Ramos (cell line): Measurements from ENCODE around the gene SPON1.
"Not testable (repeated sequence)": the region's sequence is repeated elsewhere in the genome, so short reads cannot be mapped to it uniquely, and the experiment has no call there.

ENCODE experiments used
- in situ Hi-C: fragments of 300-500 bp; cut with MboI; formaldehyde crosslinking; loops from one replicate; pipeline ENCODE4 v1.14.3; 2022; ENCODE audit warnings: low sequenced_read_pairs; ENCODE audit not compliant: unreplicated experiment

SPON1 gene

GRCh38 chr11:14254533-14255237 is 292.2 kb downstream of the SPON1 start:
- in situ Hi-C loops = no loop called here

DNA sequence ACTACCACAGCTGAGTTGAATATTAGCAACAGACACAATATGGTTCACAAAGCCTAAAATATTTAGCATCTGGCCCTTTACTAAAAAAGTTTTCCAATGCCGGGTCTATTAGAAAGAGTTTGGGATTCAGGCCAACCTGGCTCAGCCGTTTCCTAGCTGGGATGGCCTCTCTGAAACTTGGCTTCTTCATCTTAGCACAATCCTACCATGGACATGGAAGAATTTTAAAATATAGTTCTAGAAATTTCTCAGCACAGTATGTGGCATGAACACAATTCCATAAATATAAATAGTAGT is 292.7 kb downstream of the SPON1 start:
- in situ Hi-C loops = no loop called here

GRCh38 chr11:14258221-14258935 is 295.9 kb downstream of the SPON1 start:
- in situ Hi-C loops = no loop called here

DNA sequence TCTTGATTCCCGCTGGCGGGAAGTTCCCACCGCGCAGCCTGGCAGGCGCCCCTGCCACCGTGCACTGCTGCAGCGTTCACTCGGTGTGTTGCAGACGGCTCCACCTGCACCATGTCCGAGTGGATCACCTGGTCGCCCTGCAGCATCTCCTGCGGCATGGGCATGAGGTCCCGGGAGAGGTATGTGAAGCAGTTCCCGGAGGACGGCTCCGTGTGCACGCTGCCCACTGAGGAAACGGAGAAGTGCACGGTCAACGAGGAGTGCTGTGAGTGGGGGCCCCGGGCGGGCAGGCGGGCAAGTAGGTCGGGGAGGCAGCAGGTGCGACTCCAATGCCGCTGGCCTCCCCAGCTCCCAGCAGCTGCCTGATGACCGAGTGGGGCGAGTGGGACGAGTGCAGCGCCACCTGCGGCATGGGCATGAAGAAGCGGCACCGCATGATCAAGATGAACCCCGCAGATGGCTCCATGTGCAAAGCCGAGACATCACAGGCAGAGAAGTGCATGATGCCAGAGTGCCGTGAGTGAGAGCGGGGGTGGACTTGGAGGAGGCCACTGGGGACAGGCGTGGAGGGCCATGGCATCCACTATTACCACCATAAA is 296.8 kb downstream of the SPON1 start:
- in situ Hi-C loops = no loop called here

DNA sequence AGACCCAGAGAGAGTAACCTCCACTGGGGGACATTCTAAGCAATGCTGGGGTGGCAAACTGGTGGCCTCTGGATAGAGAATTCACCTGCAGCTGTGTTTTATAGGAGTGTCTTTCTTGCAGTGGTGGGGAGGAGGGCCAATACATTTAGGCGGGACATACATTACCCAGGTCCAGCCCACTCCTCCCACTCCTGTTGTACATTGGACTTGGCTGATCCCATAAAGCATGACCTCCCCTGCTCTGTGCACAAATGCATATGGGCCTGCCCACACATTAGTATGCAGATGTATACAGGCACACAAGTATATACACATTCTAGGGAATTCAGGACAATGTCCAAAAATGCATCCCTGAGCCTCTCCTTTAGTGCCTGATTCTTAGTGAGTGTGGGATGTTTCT is 297.4 kb downstream of the SPON1 start:
- in situ Hi-C loops = no loop called here

GRCh38 chr11:14261066-14261465 is 298.5 kb downstream of the SPON1 start:
- in situ Hi-C loops = no loop called here

GRCh38 chr11:14262271-14262846 is 299.8 kb downstream of the SPON1 start:
- in situ Hi-C loops = no loop called here

- in situ Hi-C loops = no loop called here
Measured at GRCh38 chr11:14264966-14265365, 302.4 kb downstream of the SPON1 start.

DNA sequence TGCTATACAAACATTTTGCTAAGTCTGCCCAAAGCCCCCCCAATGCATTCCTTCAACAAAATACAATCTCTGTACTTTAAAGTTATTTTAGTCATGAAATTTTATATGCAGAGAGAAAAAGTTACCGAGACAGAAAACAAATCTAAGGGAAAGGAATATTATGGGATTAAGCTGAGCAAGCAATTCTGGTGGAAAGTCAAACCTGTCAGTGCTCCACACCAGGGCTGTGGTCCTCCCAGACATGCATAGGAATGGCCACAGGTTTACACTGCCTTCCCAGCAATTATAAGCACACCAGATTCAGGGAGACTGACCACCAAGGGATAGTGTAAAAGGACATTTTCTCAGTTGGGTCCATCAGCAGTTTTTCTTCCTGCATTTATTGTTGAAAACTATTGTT is 304.1 kb downstream of the SPON1 start:
- in situ Hi-C loops = no loop called here

- in situ Hi-C loops = no loop called here
Measured at GRCh38 chr11:14267861-14268635, 305.5 kb downstream of the SPON1 start.

DNA sequence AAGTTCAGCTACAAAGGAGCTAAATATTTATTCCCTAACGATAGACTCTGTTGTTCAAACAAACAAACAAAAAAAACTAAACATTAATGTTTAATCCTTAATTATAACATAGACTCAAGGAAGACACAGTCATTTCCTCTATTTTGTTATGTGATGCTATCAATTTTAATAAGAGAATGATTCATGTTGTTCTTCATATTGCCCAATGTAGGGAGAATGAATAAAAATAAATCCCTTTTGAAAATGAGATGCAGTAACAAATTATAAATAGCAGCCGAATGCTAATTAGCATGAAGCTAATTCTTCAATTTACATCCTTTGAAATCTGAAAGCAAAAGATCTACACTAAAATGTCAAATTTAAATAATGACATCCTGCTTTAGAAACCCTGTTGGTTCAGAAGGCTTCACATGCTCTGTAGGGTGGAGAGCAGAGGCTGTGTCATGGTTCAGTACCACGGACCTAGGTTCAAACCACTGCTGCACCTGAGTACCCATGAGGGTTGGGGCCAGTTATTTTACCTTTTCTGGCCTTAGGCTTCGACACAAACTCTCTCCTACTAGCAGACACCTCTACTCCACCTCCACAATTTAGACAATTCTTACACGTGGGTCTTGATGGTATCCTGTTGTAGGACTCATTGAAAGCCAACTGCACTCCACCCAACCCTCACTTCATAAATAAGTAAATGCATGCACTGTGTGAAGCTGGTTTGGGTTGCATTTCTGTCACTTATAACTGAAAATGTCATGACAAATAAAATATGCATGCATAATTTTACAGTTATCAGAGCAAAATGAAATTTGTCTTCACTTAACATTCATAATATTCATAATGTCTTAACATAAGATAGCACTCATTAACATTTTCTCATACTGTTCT is 307.4 kb downstream of the SPON1 start:
- in situ Hi-C loops = no loop called here

GRCh38 chr11:14270690-14271542 is 308.4 kb downstream of the SPON1 start:
- in situ Hi-C loops = no loop called here

DNA sequence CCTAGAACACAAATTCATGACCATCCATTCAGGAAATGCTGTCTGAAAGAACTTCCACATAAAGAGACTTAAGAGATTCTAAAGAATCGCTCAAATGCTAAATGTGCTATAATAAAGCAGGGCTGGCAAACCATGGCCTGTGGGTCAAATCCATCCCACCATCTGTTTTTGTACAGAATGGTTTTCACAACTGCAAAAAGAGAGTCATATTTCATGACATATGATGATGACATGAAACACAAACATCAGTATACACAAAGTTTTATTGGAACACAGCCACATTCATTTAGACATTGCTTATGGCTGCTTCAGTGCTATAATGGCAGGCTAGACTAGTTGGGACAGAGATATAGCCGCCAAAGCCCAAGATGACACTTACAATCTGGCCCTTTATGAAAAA is 311.4 kb downstream of the SPON1 start:
- in situ Hi-C loops = no loop called here

- in situ Hi-C loops = no loop called here
Measured at GRCh38 chr11:14275076-14275475, 312.6 kb downstream of the SPON1 start.

DNA sequence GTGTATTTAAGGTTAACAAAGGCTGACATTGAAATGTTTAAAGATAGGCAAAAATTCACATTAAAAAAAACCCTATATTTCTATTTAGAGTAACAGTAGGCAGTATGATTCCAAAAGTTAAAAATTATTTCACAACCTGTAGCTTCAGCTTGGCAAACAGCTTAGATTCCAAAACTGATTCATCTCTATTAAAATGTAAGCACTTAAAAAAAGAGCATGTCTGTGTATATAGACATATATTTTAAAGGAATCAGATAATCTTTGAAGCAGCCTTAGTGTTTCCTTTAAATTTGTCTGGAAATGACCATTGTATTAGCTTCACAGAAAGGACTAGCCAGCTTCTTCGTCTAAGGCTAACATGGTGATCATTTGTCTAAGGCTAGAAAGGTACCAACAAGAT is 316.3 kb downstream of the SPON1 start:
- in situ Hi-C loops = not testable (repeated sequence)

DNA sequence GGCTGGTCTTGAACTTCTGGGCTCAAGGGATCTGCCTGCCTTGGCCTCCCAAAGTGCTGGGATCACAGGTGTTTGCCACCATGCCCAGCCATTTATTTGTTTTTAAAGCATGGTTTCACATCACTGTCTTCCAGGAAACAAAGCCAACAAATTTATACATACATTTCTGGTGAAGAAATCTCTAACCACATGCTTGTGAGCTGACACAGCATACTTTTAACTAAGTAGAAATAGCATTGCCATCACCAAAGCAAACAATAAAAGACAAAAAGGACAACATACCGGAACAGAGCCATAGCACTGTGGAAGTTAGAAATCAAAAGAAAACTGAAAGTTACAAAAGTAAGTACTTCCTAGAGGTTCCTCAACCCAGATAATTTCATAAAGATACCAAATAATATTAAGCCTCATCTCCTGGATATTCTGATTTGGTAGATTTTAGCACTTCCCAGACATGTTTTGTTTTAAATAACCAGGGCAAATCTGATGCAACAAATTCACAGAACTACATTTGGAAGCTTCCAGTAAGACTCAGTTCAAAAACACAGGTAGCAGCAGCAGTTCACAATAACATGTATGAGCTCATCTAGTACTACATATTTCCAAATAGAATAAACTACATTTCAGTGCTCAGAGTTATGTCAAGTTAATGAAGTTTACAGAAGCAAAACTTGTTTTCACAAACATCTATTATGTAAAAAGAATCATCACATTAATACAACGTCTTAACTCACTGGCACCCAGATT is 325.8 kb downstream of the SPON1 start:
- in situ Hi-C loops = no loop called here

DNA sequence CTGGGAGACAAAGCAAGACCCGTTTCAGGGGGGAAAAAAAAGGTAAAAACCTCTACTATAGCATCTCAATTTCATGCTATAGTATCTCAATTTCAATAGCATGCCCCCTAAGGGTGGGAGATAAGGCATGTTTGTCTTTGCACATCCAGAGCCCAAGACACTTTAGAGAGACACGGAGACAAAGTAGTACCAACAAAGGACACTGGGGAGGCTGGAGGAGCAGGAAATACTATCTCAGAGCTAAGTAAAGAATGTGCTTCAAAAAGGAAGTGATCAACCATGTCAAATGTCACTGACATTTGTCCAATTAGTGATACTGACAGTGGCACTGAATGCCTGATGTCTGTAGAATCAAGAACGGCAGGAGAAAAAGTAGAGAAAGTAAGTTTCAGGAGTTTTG is 327.9 kb downstream of the SPON1 start:
- in situ Hi-C loops = no loop called here

GRCh38 chr11:14299921-14300320 is 337.4 kb downstream of the SPON1 start:
- in situ Hi-C loops = loop anchor here (10.0 kb wide), 1 partner anchor 145 kb away; no protein-coding TSS in a partner anchor
